ENCODE results near the gene SLC5A11. TPM values are rescaled to one million over a fixed set of nuclear protein-coding genes. Genes with fewer than 3 reads are reported as not detected.

The SLC5A11 gene
- total RNA-seq, 2 donors from 2014 or later = not detected

DNA sequence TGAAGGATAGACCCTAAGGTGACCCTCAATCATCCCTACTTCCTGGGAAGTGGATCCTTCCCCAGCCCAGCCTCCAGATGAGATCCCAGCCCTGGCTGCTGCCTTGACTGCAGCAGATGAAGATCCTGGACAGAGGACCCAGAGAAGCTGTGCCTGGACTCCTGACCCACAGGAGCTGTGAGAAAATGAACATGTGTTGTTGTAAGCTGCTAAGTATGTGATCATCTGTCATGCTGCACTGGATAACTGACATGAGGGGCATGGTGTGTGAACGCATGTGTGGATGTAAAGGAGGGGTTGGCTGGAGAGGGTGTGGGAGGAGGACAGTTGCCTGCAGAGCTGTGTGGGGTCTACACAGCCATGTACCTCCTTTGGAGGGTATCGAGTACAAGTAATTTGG lies 69.3 kb downstream of the SLC5A11 start:
- WGBS = 89% methylated on average over 2 of the region's 2 CpGs
- Histone ChIP-seq H3K4me1 (replicated peaks) (no peaks in the 10 kb centered on the region), H3K27ac (no peak overlapping the region), H3K36me3 (no peaks in the 10 kb centered on the region), H3K9me3 (no peaks in the 10 kb centered on the region), H3K4me3 (no peak overlapping the region), H3K27me3 (replicated peaks; ENCODE audit: insufficient read depth) (no peaks in the 10 kb centered on the region)
- TF ChIP-seq POLR2A (IDR thresholded peaks at IDR 0.05) (no peak), POLR2AphosphoS5 (IDR thresholded peaks at IDR 0.05) (no peak)
- TF ChIP-seq, protein P1, sequence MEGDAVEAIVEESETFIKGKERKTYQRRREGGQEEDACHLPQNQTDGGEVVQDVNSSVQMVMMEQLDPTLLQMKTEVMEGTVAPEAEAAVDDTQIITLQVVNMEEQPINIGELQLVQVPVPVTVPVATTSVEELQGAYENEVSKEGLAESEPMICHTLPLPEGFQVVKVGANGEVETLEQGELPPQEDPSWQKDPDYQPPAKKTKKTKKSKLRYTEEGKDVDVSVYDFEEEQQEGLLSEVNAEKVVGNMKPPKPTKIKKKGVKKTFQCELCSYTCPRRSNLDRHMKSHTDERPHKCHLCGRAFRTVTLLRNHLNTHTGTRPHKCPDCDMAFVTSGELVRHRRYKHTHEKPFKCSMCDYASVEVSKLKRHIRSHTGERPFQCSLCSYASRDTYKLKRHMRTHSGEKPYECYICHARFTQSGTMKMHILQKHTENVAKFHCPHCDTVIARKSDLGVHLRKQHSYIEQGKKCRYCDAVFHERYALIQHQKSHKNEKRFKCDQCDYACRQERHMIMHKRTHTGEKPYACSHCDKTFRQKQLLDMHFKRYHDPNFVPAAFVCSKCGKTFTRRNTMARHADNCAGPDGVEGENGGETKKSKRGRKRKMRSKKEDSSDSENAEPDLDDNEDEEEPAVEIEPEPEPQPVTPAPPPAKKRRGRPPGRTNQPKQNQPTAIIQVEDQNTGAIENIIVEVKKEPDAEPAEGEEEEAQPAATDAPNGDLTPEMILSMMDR (IDR thresholded peaks at IDR 0.05) = no peak
- intact Hi-C loops (cut with DNase I) = no loop called here
- DNase-seq (ENCODE audit: low spot score) = no peak

DNA sequence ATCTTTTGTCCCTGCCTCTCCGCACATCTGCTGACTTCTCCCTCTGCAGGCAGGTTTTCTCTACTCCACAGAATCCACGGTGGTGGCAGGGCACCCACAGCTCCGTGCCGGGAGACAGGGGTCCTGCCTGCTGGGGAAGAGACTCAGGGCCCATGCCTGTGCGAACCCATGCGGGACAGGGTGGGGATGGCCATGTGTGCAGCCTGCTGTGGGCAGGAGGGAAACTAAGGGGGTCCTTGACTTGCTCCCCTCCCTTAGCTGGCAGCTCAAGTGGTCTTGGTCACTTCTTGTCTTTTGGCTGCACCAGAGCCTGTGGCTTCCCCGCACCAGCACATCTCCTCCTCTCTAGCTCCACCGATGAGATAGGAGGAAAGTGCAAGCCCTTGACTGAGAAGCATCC lies 69.8 kb downstream of the SLC5A11 start:
- no peak overlapping the region for H3K27ac ChIP-seq
- H3K4me1 ChIP-seq (replicated peaks) = no peaks in the 10 kb centered on the region
- no peaks in the 10 kb centered on the region for H3K9me3 ChIP-seq
- WGBS = 83% methylated on average over 8 of the region's 8 CpGs
- DNase-seq (ENCODE audit: low spot score) = no peak
- H3K36me3 ChIP-seq = no peaks in the 10 kb centered on the region
- no peak overlapping the region for H3K4me3 ChIP-seq
- intact Hi-C loops (cut with DNase I) = no loop called here
- no peaks in the 10 kb centered on the region for H3K27me3 ChIP-seq (replicated peaks; ENCODE audit: insufficient read depth)
- TF ChIP-seq, protein P1 (IDR thresholded peaks at IDR 0.05) = no peak
- TF ChIP-seq POLR2A (IDR thresholded peaks at IDR 0.05) = no peak
- no peak for TF ChIP-seq POLR2AphosphoS5 (IDR thresholded peaks at IDR 0.05)

DNA sequence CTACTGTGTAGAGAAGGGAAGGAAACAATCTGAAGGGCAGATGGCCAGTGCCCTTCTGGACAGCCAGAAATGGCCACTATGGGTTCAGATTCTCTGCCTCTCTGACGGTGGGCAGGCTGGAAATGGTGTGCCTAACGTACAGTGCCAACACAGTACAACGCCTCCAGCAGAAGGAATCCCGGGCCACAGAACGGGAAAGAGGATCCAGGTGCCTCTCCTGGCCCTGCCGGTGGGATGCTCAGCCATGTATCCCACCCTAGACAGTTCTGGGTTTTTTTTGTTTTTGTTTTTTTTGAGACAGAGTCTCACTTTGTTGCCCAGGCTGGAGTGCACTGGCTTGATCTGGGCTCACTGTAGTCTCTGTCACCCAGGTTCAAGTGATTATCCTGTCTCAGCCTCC lies 71.5 kb downstream of the SLC5A11 start:
- no peak overlapping the region for H3K27ac ChIP-seq
- no peaks in the 10 kb centered on the region for H3K4me1 ChIP-seq (replicated peaks)
- H3K9me3 ChIP-seq = no peaks in the 10 kb centered on the region
- H3K4me3 ChIP-seq = no peak overlapping the region
- TF ChIP-seq POLR2AphosphoS5 (IDR thresholded peaks at IDR 0.05) (no peak), POLR2A (IDR thresholded peaks at IDR 0.05) (no peak)
- TF ChIP-seq, protein P1 (IDR thresholded peaks at IDR 0.05) = no peak
- H3K36me3 ChIP-seq = no peaks in the 10 kb centered on the region
- no peaks in the 10 kb centered on the region for H3K27me3 ChIP-seq (replicated peaks; ENCODE audit: insufficient read depth)
- 93% methylated on average over 6 of the region's 6 CpGs for WGBS
- no peak for DNase-seq (ENCODE audit: low spot score)
- intact Hi-C loops (cut with DNase I) = no loop called here

DNA sequence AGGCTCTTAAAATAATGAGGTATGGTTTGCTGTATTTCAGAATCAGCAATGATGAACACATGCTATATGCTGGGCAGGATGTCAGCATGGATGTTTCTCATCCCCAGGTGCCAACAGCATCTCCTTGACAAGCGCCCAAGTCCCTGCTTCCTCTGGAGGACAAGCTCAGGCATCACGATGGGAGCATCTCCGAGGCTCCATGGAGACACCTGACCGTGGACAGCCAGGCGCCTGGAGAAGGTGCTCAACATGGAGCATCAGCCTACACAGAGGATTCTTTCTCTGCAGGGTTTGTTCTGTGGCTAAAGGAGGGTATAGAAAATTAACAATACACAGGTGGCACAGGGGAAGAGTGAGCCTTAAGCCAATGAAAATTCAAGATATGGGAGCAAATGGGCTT lies 72.1 kb downstream of the SLC5A11 start:
- WGBS = 91% methylated on average over 5 of the region's 5 CpGs
- intact Hi-C loops (cut with DNase I) = no loop called here
- no peaks in the 10 kb centered on the region for H3K4me1 ChIP-seq (replicated peaks)
- H3K27ac ChIP-seq = no peak overlapping the region
- no peaks in the 10 kb centered on the region for H3K9me3 ChIP-seq
- TF ChIP-seq POLR2AphosphoS5 (IDR thresholded peaks at IDR 0.05) = no peak
- no peaks in the 10 kb centered on the region for H3K36me3 ChIP-seq
- DNase-seq (ENCODE audit: low spot score) = no peak
- no peak overlapping the region for H3K4me3 ChIP-seq
- no peaks in the 10 kb centered on the region for H3K27me3 ChIP-seq (replicated peaks; ENCODE audit: insufficient read depth)

DNA sequence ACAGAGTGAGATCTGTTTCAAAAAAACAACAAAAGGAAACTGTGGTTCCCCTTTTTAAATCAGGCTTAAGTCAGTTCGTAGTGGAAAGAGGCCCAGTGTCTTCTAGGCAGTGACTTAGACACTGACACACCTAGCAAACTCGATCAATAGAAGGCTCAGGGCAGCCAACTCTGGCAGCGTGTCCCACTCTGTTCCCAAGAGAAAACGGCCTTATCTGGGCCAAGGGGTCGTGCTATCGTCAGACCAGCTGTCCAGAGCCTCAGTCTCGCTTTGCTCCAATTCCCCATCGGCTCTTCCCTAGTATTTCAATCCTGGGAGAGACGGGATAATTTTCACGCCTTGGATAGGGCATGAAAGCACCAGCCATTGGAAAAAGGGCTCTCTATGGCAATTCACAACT lies 72.9 kb downstream of the SLC5A11 start:
- intact Hi-C loops (cut with DNase I) = no loop called here
- TF ChIP-seq POLR2A (IDR thresholded peaks at IDR 0.05) (no peak), POLR2AphosphoS5 (IDR thresholded peaks at IDR 0.05) (no peak)
- TF ChIP-seq, protein P1 (IDR thresholded peaks at IDR 0.05) = no peak
- Histone ChIP-seq H3K36me3 (no peaks in the 10 kb centered on the region), H3K27me3 (replicated peaks; ENCODE audit: insufficient read depth) (no peaks in the 10 kb centered on the region), H3K4me1 (replicated peaks) (no peaks in the 10 kb centered on the region), H3K4me3 (no peak overlapping the region), H3K9me3 (no peaks in the 10 kb centered on the region), H3K27ac (no peak overlapping the region)
- no peak for DNase-seq (ENCODE audit: low spot score)
- WGBS = 91% methylated on average over 10 of the region's 10 CpGs

Data from prostate gland (tissue), 2 donors.